Measurements from ENCODE around the gene LGALS4.

GRCh38 chr19:38836983-38837626 is 24.4 kb upstream of the LGALS4 start:
- TF ChIP-seq EZH2 (IDR thresholded peaks at IDR 0.05) (no peak), POLR2AphosphoS5 (IDR thresholded peaks at IDR 0.05; ENCODE audit: borderline replicate concordance, low read depth, low read length) (no peak), FOXP2 (optimal IDR thresholded peaks at IDR 0.05; ENCODE audit: control extremely low read depth, extremely low read length, insufficient read depth) (no peak)

All from SK-N-MC (cell line).